ENCODE results near the gene DNAJC5G. TPM values are rescaled to one million over a fixed set of nuclear protein-coding genes. Genes with fewer than 3 reads are reported as not detected.

Gene DNAJC5G
- total and polyA plus RNA-seq, 9 of the 15 experiments (the other 6 are each of a cell fraction or from before 2014, with no cell fraction given) = not detected

- no peak for TF ChIP-seq MYBL2 (IDR thresholded peaks at IDR 0.05; ENCODE audit: low read depth)
- no peak for TF ChIP-seq MYBL2 (CRISPR knock-in tag; IDR thresholded peaks at IDR 0.05; ENCODE audit: borderline replicate concordance)
- no peak for TF ChIP-seq ZC3H8 (IDR thresholded peaks at IDR 0.05)
- no peak for TF ChIP-seq MED1 (CRISPR knock-in tag; IDR thresholded peaks at IDR 0.05; ENCODE audit: borderline replicate concordance)
- 0 out of 2 replicates have a peak, but pooled peaks have one; percentile 49 for TF ChIP-seq ZNF561 (CRISPR knock-in tag; conservative IDR thresholded peaks at IDR 0.05)
- TF ChIP-seq ZNF282 (CRISPR knock-in tag; IDR thresholded peaks at IDR 0.05) = no peak
- TF ChIP-seq TCF7 (IDR thresholded peaks at IDR 0.05; ENCODE audit: borderline replicate concordance) = no peak
- TF ChIP-seq, protein P1, sequence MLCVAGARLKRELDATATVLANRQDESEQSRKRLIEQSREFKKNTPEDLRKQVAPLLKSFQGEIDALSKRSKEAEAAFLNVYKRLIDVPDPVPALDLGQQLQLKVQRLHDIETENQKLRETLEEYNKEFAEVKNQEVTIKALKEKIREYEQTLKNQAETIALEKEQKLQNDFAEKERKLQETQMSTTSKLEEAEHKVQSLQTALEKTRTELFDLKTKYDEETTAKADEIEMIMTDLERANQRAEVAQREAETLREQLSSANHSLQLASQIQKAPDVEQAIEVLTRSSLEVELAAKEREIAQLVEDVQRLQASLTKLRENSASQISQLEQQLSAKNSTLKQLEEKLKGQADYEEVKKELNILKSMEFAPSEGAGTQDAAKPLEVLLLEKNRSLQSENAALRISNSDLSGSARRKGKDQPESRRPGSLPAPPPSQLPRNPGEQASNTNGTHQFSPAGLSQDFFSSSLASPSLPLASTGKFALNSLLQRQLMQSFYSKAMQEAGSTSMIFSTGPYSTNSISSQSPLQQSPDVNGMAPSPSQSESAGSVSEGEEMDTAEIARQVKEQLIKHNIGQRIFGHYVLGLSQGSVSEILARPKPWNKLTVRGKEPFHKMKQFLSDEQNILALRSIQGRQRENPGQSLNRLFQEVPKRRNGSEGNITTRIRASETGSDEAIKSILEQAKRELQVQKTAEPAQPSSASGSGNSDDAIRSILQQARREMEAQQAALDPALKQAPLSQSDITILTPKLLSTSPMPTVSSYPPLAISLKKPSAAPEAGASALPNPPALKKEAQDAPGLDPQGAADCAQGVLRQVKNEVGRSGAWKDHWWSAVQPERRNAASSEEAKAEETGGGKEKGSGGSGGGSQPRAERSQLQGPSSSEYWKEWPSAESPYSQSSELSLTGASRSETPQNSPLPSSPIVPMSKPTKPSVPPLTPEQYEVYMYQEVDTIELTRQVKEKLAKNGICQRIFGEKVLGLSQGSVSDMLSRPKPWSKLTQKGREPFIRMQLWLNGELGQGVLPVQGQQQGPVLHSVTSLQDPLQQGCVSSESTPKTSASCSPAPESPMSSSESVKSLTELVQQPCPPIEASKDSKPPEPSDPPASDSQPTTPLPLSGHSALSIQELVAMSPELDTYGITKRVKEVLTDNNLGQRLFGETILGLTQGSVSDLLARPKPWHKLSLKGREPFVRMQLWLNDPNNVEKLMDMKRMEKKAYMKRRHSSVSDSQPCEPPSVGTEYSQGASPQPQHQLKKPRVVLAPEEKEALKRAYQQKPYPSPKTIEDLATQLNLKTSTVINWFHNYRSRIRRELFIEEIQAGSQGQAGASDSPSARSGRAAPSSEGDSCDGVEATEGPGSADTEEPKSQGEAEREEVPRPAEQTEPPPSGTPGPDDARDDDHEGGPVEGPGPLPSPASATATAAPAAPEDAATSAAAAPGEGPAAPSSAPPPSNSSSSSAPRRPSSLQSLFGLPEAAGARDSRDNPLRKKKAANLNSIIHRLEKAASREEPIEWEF (CRISPR knock-in tag; IDR thresholded peaks at IDR 0.05) = no peak
- TF ChIP-seq ZNF766 (CRISPR knock-in tag; conservative IDR thresholded peaks at IDR 0.05) = 0 out of 2 replicates have a peak, but pooled peaks have one; percentile 45
- TF ChIP-seq ZNF280A (IDR thresholded peaks at IDR 0.05; ENCODE audit: low read depth, partially characterized antibody) = no peak
- peak; percentile 53; the same call in 1 of the 2 replicates for TF ChIP-seq CTBP1 (IDR thresholded peaks at IDR 0.05; ENCODE audit: borderline replicate concordance)
- no peak for TF ChIP-seq FOXK1 (CRISPR knock-in tag; IDR thresholded peaks at IDR 0.05; ENCODE audit: borderline replicate concordance)
- peak; percentile 77 for TF ChIP-seq LCOR (CRISPR knock-in tag; IDR thresholded peaks at IDR 0.05)
- TF ChIP-seq GATA2 (CRISPR knock-in tag; IDR thresholded peaks at IDR 0.05) = no peak
- TF ChIP-seq SMARCA4 (IDR thresholded peaks at IDR 0.05) = peak; percentile 14; the same call in 1 of the 2 replicates
- peak; percentile 72 for TF ChIP-seq HNRNPLL (IDR thresholded peaks at IDR 0.05; ENCODE audit: low read depth, low read length, poor library complexity, severe bottlenecking)
- no peak for TF ChIP-seq CGGBP1 (CRISPR knock-in tag; IDR thresholded peaks at IDR 0.05)
- TF ChIP-seq, protein P2, sequence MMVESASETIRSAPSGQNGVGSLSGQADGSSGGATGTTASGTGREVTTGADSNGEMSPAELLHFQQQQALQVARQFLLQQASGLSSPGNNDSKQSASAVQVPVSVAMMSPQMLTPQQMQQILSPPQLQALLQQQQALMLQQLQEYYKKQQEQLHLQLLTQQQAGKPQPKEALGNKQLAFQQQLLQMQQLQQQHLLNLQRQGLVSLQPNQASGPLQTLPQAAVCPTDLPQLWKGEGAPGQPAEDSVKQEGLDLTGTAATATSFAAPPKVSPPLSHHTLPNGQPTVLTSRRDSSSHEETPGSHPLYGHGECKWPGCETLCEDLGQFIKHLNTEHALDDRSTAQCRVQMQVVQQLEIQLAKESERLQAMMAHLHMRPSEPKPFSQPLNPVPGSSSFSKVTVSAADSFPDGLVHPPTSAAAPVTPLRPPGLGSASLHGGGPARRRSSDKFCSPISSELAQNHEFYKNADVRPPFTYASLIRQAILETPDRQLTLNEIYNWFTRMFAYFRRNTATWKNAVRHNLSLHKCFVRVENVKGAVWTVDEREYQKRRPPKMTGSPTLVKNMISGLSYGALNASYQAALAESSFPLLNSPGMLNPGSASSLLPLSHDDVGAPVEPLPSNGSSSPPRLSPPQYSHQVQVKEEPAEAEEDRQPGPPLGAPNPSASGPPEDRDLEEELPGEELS (CRISPR knock-in tag; IDR thresholded peaks at IDR 0.05; ENCODE audit: borderline replicate concordance) = peak; percentile 90; the same call in 1 of the 2 replicates
- TF ChIP-seq ZNF197 (CRISPR knock-in tag; IDR thresholded peaks at IDR 0.05; ENCODE audit: low read depth) = no peak
Measured at GRCh38 chr2:27322766-27323595, 47.7 kb downstream of the DNAJC5G start, which contains the start of gene MPV17 (continued).

All from K562 (cell line).